LoVo (cell line): ENCODE measurements around the gene PPIF.

Source experiments
- DNase-seq: peaks from one replicate; pipeline ENCODE4 v3.0.0-alpha.2; 2016; ENCODE audit warnings: low spot score

PPIF gene

DNA sequence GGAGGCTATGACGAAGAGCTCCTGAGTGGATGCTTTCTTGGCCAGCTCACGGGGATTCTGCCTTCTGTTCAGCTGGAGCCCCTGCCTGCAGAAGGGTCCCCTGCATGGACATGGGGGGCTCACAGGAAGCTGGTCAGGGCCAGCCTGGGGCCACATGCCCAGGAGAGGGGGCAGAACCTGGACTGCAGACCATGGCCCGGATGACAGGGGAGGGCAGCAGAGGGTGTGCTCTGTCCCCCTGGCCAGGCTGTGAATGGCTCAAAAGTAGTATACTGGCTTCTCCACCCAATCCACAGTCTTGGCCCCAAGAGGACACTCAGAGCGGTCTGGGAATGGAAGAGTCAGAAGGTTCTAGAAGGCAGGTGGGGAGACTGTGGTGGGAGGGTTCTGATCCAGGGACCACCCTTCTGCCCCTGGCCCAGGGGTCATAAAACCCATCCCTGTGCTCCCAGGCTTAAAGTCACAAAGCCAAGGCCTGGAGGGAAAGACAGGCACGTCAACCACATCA, 40.3 kb downstream of the PPIF start:
- no peak for DNase-seq

DNA sequence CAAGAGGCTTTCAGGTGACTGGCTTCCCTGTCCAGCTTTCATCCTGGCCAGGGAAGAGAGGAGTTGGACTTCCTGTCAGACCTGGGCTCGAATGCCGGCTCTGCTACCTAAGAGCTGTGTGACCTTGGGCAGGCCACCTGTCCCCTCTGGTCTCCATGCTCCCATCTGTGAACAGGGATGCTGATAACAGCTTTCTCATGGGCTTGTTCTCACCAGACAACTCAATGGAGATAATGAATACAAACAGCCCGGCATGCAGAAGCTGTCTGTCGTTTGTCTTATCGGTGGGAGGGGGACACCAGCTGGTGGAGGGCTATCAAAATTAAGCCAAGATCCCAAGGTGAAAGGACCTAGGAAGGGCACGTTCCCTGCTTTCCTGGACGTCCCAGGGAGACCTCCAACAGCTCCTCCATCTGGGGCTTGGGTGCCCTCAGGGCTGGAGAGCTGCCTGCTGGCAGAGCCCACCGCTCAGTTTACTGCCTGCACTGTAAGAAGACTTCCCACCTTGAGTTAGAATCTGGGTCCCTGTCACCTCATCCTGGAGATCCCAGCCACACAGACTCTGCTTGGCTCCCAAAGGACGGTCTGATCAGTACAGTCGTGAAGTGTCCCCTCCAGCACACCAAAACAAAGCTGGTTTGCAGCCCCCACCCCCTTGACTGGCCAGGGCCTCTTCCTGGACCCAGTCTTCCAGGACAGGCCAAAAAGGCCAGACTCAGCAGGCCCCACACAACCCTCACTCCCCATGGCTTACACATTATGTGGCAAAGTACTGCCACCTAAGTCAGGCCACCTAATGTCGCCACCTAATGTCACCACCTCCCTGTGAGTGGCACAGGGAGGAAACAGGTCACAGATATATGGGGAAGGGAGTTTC, 40.9 kb downstream of the PPIF start:
- DNase-seq: no peak

DNA sequence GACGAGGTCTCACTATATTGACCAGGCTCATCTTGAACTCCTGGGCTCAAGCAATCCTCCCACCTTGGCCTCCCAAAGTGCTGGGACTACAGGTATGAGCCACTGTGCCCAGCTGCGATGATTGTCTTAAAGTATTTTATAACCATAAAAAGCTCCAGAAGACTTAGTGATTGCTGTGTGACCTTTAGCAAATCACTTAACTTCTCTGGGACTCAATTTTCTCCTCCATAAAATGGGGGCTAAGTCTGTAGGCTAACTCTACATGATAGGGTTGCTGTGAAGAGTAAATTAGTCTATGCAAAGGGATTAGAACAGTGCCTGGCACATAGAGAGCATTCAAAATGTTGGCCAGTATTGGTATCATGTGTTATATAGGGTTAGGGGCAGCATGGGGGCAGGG, 42.8 kb downstream of the PPIF start:
- DNase-seq: no peak

DNA sequence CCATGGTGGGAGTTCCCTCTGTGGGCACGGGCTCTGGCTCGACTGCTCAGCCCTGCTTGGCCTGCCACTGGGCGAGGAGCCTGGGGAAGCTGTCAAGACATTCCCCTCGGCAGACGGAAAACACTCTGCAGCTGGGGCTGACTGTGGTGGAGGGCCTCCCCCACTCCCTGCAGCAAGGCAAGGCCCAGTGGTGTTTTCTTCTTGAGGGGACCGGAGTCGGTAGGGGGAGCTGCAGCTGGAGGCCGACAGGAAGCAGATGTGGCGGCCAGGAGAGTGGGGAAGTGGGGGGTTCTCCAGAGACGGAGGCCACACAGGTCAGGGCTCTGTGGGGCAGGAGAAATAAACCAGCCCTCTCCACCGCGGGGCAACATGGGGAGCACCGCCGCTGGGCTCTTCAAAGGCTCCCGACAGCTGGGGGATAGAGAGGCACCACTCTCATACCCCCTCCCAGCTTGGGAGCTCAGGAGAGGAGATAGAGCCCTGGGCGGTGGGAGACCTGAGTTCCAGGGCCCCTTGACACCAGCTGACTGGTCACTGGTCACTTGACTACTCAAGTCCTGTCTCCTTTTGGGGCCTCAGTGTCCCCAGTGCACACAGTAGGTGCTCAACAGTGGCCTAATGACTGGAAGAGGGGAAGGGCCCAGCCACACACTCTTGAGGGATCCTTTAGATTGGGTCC, 43.4 kb downstream of the PPIF start:
- DNase-seq: no peak

DNA sequence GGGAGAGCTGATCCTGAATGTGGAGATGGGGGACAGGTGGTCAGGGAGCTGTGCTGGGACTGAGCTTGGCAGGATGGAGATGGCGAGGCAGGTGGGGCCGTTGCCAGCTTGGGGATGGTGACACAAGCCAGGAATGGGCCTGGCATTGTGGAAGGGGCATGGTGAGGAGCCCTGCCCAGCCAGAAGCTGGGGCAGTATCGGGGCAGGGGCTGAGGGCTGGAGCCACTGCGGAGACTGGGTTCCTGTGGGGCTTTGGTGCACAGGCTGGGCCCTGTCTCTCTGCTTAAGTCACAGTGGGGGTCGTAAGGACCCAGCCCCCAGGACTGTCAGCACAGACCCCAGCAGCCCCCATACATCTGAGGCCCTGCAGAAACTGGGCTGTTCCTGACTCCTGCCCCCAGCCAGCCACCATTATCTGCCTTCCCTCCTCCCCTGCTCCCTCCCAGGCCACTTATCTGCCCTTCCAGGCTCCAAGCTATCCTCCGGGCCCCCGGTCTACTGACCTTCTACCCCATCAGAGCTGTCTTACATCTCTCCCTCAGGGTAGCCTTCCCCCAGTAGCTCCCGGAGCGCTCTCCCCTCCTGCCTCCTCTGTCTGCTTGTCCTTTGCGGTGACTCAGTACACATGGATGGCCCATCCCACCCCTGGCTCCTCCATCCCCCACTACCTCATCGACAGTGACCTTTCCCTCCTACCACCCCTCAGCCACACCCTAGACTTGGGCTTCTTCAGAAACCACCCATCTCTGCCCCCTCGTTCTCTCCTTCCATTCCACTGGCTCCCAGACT, 44.2 kb downstream of the PPIF start:
- no peak for DNase-seq

DNA sequence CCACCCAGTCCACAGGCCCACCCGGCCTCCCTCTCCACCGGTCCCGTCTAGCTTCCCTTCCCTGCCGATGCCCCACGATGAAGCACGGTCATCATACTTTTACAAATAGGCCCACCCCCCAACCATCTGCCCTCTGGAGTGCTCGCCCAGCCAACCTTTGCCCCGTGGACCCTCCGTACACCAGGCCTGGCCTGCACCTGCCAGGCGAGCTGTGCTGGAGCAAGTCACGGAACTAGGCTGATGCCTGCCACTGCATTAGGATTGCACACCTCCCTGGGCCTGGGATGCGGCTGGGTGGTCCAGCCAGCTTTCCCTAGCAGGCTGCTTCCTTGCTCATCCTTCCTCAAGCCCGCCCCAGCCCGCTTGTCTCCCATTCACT, 44.7 kb downstream of the PPIF start:
- DNase-seq: no peak

DNA sequence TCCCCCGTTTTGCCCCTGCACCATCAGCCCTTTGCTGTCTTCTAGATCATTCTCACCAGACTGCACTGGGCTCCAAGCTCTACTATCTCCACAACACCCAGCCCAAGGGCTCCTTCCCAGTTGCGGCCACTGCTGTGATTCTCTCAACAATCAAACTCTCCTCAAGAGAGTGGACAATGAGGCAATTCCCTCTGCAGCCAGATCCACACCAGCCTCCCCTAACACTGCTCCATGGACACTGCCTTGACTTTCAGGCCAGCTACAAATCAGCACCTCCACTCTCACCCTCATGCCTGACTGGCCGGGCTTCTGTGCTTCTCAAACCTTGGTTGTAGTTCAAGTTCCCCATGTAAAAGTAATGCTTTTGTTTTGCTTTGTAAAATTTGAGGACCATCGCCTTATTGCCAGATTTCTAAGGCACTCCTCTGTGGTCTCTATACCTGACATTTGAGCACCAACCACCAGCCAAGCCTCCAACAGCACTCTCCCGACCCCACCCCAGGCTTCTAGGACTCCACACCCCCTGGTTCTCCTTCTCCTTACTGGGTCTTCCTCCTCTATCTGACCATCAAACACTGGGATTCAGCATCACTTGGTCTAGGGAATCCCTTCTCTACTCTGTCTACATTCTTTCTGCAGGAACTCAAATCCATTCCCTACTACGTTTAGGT, 45.4 kb downstream of the PPIF start:
- no peak for DNase-seq

DNA sequence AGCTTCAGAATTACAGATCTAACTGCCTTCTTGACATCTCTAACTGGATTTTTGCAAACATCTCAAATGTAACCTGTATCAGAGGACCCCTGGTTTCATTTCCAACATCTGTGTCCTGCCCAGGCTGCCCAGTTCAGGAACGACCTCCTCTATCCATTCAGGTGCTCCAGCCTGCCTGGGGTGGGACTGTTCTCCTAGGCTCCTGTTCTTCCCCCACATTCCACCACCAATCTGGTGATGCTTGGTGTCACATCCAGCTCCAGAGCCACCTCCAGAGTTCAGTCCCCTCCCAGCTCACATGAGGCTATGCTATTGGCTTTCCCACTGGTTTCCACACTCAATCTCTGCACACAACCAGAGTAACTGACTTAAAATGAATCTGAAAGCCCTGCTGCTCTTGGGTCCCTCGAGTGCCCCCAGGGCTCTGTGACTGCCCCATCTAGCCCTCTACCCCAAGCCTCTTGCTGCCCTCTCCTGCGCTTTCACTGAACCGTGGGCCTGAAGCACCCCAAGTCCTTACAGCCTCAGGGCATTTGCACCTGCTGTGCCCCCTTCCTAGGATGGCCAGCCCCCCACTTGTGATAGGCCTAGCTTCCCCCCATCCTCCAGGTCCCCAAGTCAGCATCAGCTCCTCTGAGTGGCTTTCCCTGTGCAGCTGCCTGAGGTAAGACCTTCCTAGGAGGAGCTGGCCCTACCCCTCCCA, 46.1 kb downstream of the PPIF start:
- no peak for DNase-seq

DNA sequence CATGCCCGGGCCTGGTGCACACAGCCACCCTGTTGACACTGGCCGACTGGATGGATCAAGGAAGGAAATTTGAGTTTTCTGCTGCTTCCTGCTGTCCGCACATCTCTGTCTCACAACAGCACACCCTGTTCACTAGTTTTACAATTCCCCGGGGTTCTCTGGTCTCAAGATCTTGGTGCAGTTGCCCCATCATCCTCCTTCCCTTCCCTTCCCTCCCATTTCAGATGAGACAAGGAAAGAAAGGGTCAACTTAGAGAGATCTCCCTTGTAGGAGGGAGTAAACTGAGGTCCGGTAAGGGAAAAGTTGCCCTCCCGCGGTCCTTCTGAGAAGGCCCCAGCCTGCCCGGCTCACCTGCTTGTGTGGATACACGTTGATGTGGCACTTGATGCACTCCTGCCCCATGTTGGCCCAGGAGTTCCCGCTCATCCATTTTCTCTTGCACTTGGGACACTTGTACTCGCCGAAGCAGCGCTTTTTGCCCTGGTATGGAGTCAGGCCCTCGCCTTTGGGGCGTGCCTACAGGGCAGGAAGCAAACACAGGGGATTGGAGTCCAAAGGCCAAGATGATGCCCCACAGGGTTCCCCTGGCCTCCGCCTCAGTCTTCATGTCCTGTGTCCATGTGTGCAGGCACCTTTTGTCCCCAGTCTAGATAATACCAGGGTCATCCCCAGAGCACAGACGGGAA, 46.8 kb downstream of the PPIF start:
- no peak for DNase-seq

DNA sequence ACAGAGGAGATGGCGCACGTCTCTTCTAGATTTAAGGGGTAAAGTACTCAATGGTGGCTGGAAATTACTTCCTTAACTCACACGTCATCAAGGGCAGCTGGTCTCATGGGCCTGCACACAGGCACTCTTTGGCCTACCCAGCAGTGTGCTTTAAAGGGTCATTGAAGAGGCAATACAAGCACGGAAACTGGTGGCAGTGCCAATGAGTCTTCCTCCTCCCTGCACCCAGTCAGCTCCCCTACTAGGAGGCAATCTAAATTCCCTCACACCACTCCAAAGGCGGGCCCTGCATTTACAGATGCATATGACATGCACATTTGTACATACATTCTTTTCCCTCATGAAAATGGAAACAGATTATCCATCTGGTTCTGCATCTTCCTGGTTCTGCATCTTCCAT, 47.4 kb downstream of the PPIF start:
- no peak for DNase-seq

DNA sequence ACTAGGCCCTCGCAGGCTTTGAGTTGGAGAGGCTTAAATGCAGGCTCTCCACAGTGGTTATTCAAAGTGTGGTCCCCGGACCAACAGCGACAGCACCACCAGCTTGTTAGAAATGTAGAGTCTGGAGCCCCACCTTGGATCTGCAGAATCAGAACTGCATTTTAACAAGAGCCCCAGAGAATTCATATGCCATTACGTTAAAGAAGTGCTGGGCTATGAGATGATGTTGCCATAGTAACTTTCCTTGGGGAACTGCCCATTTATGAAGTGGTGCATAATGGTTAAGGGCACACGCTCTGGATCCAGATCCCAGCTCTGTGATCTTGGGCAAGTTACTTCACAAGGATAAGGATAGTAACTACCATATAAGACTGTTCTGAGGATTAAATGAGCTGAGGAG, 49.3 kb downstream of the PPIF start:
- no peak for DNase-seq

DNA sequence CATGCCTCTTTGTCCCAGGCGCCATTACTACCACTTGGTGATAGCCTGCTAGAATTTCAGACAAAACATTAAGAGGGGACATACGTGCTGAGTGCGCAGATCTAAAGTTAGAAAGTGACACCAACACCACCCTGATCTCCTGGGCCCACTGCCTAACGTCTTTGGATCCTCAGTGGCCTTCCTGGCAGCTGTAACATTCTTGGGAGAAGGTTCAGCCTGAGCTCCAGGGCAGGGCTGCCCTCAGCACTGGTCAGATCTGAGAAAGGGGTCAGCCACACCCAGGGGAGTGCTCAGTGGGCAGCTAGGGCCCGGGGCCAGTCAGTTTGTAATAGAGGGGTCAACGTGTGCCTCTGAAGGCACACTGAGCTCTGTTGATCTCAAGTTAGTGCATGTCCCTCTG, 49.8 kb downstream of the PPIF start:
- no peak for DNase-seq

DNA sequence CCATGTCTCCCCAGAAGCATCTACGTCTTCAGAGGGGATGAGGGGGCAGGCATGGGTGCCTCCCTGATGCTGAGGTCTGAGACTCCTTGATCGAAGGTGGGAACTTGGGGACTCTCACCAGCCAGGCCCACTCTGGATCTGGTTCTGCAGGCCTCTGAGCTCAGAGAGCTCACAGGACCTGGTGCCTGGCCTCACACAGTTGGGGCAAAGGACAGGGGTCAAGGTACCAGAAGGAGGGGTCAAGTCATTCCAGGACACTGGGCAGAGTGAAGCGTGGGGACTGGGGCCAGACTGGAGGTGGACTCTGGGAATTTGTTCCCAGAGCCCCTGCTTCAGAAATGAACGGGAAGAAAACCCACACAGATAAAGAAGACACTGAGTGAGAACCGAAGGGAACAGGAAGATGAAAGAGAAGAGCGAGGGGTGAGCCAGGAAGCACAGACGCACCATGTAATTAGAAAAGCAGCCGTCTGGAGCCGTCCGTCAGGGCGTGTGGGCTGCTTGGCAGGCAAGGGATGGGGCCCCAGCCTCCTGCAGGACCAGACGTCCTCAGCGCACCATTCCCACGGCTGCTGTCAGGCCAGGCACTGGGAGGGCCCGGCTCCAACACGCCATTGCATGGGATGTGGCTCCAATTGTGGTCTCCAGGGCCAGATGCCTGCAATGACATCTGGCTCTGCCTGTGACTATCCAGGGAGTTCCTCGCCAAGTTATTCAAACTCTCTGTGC, 50.5 kb downstream of the PPIF start:
- no peak for DNase-seq

DNA sequence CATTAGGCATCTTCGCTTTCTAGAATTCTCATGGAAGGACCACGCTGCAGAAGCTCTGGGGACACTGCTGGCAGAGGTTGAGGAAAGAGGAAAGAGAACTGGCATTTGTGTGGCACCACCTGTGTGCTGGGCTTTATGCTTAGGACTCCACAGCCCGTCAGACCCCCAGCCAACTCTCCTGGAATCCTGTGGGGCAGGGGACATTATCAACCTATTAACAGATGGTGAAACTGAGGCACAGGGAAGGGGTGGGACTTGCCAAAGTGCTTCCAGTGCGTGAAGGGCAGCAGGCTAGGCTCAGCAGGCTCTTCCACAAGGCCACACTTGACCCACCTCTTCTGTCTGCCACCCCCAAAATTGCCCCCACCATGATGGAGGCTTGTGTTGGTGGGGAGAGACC, 51.4 kb downstream of the PPIF start:
- DNase-seq: no peak

DNA sequence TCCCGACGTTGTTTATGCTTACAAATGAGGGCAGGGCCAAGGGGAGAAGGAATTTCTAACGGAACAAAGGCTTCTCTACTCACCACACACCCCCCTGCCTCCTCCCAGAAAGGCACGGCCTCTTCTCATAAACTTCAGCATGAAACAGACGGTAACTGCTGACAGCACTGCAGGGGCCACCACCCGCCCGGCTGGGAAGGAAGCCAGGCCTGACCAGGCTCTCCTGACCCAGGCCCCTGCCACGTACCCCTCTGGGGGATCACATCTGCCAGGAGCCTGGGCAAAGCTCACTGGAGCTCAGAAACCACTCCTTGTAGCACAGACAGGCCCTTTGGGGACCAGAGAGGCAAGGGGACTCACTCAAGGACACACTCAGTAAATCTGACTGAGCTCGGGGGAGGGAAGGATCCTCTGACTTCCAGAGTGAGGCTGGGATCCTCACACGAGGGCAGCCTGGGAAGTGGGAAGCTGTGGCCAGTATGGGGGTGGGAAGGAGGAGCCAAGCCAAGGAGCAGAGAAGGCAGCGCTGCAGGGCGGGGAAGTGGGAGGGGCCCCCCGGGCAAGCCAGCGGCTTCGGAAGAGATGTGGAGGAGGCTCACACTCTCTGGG, 52.1 kb downstream of the PPIF start:
- DNase-seq: peak; percentile 46

DNA sequence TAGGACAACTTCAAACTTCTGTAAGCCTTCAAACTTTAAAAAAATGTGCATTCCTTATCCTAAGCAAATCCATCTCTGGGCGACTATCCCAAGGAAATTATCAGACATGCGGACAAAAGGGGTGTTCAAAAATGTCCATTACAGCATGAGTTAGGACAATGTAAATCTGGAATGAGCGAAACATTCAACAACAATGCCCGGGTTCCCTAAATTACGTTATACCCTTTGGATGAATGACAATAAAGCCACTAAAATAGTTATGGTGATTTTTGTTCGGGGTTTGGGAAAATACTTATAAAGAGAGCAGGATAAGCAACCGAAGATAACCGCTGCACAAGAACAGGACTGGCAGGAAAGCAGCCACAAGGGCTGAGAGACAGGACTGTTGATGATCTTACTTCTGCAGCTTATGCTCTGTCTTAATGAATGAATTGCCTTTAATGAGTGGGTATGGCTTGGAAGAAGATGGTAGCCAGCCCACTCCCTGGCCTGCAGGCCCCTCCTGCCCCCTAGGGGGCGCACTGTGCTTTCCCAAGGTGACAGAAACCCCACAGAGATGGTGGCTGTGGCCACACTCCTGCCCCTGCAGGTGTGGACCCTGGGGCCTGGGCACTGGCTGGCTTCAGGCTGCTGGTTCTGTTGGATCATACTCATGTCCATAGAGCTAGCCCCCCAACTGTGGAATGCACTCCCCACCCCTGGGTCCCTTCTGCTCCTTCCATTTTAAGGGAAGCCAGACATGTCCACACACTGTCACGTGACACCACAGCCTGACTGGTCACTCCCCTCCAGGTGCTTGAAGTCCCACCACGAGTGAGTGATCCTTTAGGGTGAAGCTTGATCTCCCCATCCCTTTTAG, 53.1 kb downstream of the PPIF start:
- DNase-seq: no peak

DNA sequence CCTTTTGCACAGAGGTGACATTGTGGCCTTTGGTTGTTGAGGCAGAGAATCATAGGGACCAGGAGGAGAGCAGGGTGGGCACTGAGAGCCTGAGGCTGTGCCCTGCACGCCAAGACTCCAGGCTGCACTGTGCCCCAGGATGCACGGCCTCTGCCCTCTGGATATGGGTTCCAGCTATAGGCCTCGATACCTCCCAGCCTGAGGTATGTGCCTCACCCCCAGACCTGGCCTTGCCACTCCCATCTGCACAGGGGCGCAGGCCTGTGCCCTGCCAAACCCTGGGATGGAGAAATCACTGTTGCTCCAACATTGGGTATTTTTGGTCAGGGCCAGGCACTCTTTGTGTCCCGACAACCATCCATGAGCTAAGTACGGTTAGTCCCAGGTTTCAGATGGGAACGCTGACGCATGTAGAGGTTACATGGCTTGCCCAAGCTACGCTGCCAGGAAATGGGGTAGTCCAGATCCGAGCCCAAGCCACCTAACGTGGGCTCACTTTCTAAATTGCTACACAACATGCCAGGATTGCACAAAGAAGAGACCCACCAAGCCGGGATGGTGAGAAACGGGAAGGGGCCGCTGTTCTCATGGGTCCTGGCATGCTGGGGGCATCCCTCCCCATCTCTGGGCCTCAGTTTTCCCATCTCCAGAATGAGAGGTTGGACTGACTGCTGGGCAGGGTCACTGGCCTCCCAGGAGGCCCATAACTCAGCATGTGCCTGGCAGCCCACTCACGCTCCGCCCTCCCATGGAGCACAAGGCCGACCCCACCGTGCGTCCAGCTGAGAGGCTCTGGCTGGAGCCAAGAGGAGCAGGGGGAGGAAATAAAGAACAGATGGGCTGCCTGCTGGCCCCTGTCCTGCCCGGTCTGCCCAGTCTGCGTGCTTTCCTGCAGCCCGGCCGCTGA, 54.0 kb downstream of the PPIF start:
- DNase-seq: no peak

DNA sequence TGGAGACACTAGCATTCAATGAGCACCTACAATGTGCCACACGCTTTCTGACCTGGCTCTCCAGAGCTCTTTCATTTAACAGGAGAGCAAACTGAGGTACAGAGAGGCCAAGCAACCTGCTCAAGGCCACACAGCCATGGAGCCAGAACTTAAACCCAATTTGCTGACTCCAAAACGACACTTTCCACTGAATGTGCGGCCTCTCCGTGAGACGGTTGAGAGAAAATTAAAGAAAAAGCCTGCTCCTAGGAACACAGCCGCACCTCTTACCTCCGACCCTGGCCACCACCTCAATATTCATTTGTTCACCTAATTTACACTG, 55.3 kb downstream of the PPIF start:
- DNase-seq: no peak
